Frontal cortex (tissue), 4 donors: Measurements from ENCODE around the gene MYBPHL. TPM values are rescaled to one million over a fixed set of nuclear protein-coding genes. Genes with fewer than 3 reads are reported as not detected.

ENCODE experiments used
- DNase-seq, 2 donors: peaks; one replicate each; pipeline ENCODE4 v3.0.0; 2012; ENCODE audit warnings: low spot score in 2 of 2
- FAIRE-seq: peaks from 2 replicates; lab custom pipeline; 2012; peaks lifted over from hg19 to GRCh38; lab: Jason Lieb, UNC
- total RNA-seq: library from RNA; depleted of rRNA; stranded (reverse); fragments of >200 nt; gene quantifications from one replicate; pipeline ENCODE4 v1.2.3, GENCODE V29; 2014
- donor health status: control.
- donor health status: control.
- donor health status: control.

Gene MYBPHL
- total RNA-seq, 1 donor from 2014 or later, result not detected

GRCh38 chr1:109243860-109244552 lies 62.8 kb downstream of the MYBPHL start:
- FAIRE-seq (no peak), DNase-seq (no peak)

GRCh38 chr1:109243221-109243620 lies 63.6 kb downstream of the MYBPHL start:
- FAIRE-seq (no peak), DNase-seq (no peak)

- DNase-seq (no peak), FAIRE-seq (no peak)
Observed at GRCh38 chr1:109242387-109242786, 64.4 kb downstream of the MYBPHL start.

Other genes with a start within 250 kb of the MYBPHL start
- 74.6 TPM for gene TAF13, start 231.0 kb downstream of the MYBPHL start, total RNA-seq
- gene TMEM167B, start 216.2 kb downstream of the MYBPHL start, total RNA-seq, result 44.4 TPM
- gene ELAPOR1, start 192.9 kb downstream of the MYBPHL start, total RNA-seq, result 15.9 TPM
- gene SARS1, start 93.1 kb downstream of the MYBPHL start, total RNA-seq, result 162 TPM
- gene CELSR2, start 57.5 kb downstream of the MYBPHL start, total RNA-seq, result 27.3 TPM
- gene PSRC1, start 23.9 kb downstream of the MYBPHL start, total RNA-seq, result 7.7 TPM
- 42.8 TPM for gene SORT1, start 90.9 kb upstream of the MYBPHL start, total RNA-seq
- gene PSMA5, start 119.4 kb upstream of the MYBPHL start, total RNA-seq, result 35.1 TPM
- not detected for gene SYPL2, start 159.5 kb upstream of the MYBPHL start, total RNA-seq
- gene ATXN7L2, start 176.9 kb upstream of the MYBPHL start, total RNA-seq, result 4.9 TPM
- gene CYB561D1, start 187.1 kb upstream of the MYBPHL start, total RNA-seq, result 4.9 TPM
- 8.2 TPM for gene AMIGO1, start 202.7 kb upstream of the MYBPHL start, total RNA-seq
- 4.9 TPM for gene GPR61, start 232.9 kb upstream of the MYBPHL start, total RNA-seq
- 16.3 TPM for gene GNAI3, start 241.6 kb upstream of the MYBPHL start, total RNA-seq